ENCODE data around the gene CNTN4.

DNA sequence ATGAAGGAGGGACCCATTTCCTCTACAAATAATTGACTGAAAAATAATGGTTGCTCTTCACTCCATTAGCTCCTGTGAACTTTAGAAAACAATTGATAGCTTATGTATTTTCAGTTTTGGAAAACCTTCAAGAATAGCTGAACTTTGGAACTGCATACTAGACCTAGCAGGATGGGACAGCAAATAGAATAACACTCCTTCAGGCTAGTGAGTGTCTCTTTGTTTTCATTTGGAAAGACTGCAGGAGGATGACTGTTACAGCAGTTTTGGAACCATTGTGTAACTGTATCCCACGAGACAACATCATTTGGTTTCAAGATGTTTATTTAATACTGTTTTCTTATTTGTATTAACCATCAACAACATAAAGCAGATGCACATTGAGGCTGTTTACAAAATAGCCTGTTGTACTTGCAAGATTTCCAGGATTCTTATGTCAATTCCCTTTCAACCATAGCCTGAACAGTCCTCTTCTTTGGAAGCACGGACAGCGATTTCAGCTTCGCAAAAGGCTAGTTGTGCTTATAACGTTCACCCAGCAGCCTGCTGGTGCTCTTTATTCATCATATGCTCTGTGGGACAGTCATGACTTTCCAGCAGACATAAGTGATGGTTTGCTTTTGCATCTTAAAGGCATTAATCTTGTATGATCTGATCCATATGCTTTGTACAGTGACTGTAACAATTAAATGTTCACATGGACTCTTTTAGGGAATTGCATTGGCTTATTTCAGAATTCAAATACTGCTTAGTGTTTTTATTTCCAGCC, 676.0 kb downstream of the CNTN4 start:
- TF ChIP-seq POLR2A (IDR thresholded peaks at IDR 0.05; ENCODE audit: control extremely low read depth in 1 of 2, low read depth in 2 of 2, low read length in 2 of 2) (no peak), CTCF (IDR thresholded peaks at IDR 0.05; ENCODE audit: control extremely low read depth in 1 of 3, insufficient read depth in 1 of 3, low read depth in 1 of 3, low read length in 3 of 3) (no peak), EP300 (IDR thresholded peaks at IDR 0.05; ENCODE audit: borderline replicate concordance in 1 of 2, low read depth in 2 of 2, low read length in 2 of 2) (no peak), JUN (IDR thresholded peaks at IDR 0.05; ENCODE audit: low read depth, low read length) (no peak)
- TF ChIP-seq, protein P1, sequence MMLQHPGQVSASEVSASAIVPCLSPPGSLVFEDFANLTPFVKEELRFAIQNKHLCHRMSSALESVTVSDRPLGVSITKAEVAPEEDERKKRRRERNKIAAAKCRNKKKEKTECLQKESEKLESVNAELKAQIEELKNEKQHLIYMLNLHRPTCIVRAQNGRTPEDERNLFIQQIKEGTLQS (IDR thresholded peaks at IDR 0.05; ENCODE audit: insufficient read depth, low read depth, low read length): no peak
